H9 (cell line): ENCODE results near the gene F2R. TPM values are rescaled to one million over a fixed set of nuclear protein-coding genes. Genes with fewer than 3 reads are reported as not detected.

ENCODE experiments used
- DNase-seq: peaks from one replicate; pipeline ENCODE4 v3.0.0-alpha.2; 2017
- H2AFZ ChIP-seq: one replicate; pipeline ENCODE4 v1.6.1; 2013; ENCODE audit warnings: mild to moderate bottlenecking, low read length, control low read depth, moderate library complexity
- H2AK5ac ChIP-seq: 2 replicates; pipeline ENCODE4 v1.6.1; 2013; ENCODE audit warnings: low read length, control low read depth, mixed read lengths; ENCODE audit not compliant: insufficient read length
- H2BK120ac ChIP-seq: one replicate; pipeline ENCODE4 v1.6.1; 2013; ENCODE audit warnings: low read depth, mild to moderate bottlenecking, low read length, control low read depth, inconsistent platforms; ENCODE audit not compliant: poor library complexity, severe bottlenecking
- H2BK12ac ChIP-seq: 2 replicates; pipeline ENCODE4 v1.6.1; 2013; ENCODE audit warnings: low read length, control low read depth, mixed read lengths, low read depth; ENCODE audit not compliant: insufficient read length
- H2BK15ac ChIP-seq: 2 replicates; pipeline ENCODE4 v1.6.1; 2013; ENCODE audit warnings: low read depth, low read length, control low read depth
- H2BK20ac ChIP-seq: one replicate; pipeline ENCODE4 v1.6.1; 2013; ENCODE audit warnings: low read depth, mild to moderate bottlenecking, low read length, control low read depth, inconsistent platforms; ENCODE audit not compliant: poor library complexity, severe bottlenecking
- H2BK5ac ChIP-seq: 2 replicates; pipeline ENCODE4 v1.6.1; 2013; ENCODE audit warnings: low read length, control low read depth, mixed read lengths; ENCODE audit not compliant: insufficient read length
- H3K14ac ChIP-seq: 2 replicates; pipeline ENCODE4 v1.6.1; 2013; ENCODE audit warnings: low read length, control low read depth; ENCODE audit not compliant: insufficient read depth
- H3K18ac ChIP-seq: 2 replicates; pipeline ENCODE4 v1.6.1; 2013; ENCODE audit warnings: low read depth, mild to moderate bottlenecking, mixed read lengths, low read length, control low read depth; ENCODE audit not compliant: insufficient read length
- H3K23ac ChIP-seq: 2 replicates; pipeline ENCODE4 v1.6.1; 2013; ENCODE audit warnings: low read length, control low read depth, mixed read lengths, low read depth; ENCODE audit not compliant: insufficient read length
- H3K23me2 ChIP-seq: 2 replicates; pipeline ENCODE4 v1.6.1; 2013; ENCODE audit warnings: low read depth, mild to moderate bottlenecking, mixed read lengths, low read length, control low read depth; ENCODE audit not compliant: insufficient read length, poor library complexity, severe bottlenecking
- H3K27ac ChIP-seq: 2 replicates; pipeline ENCODE4 v1.5.1; 2013; ENCODE audit warnings: low read length, control low read depth, mixed read lengths, low read depth; ENCODE audit not compliant: insufficient read length
- H3K27me3 ChIP-seq: 2 replicates; pipeline ENCODE4 v1.6.1; 2013; ENCODE audit warnings: low read length, control low read depth, inconsistent platforms; ENCODE audit not compliant: insufficient read depth
- H3K4ac ChIP-seq: 2 replicates; pipeline ENCODE4 v1.6.1; 2013; ENCODE audit warnings: low read depth, mild to moderate bottlenecking, control low read depth, inconsistent platforms, low read length, moderate library complexity
- H3K4me1 ChIP-seq: 2 replicates; pipeline ENCODE4 v1.6.1; 2013; ENCODE audit warnings: low read length, control low read depth, inconsistent platforms; ENCODE audit not compliant: insufficient read depth
- H3K4me2 ChIP-seq: 2 replicates; pipeline ENCODE4 v1.6.1; 2013; ENCODE audit warnings: low read length, control low read depth, mixed read lengths; ENCODE audit not compliant: insufficient read length, insufficient read depth
- H3K56ac ChIP-seq: 2 replicates; pipeline ENCODE4 v1.6.1; 2013; ENCODE audit warnings: low read depth, mild to moderate bottlenecking, mixed read lengths, low read length, control low read depth; ENCODE audit not compliant: insufficient read length
- H3K79me1 ChIP-seq: 2 replicates; pipeline ENCODE4 v1.6.1; 2013; ENCODE audit warnings: low read depth, mild to moderate bottlenecking, moderate library complexity, low read length, control low read depth, inconsistent platforms; ENCODE audit not compliant: insufficient read depth, poor library complexity, severe bottlenecking
- H3K79me2 ChIP-seq: 2 replicates; pipeline ENCODE4 v1.6.1; 2013; ENCODE audit warnings: low read length, control low read depth, inconsistent platforms; ENCODE audit not compliant: insufficient read depth
- H3K9ac ChIP-seq: 2 replicates; pipeline ENCODE4 v1.6.1; 2013; ENCODE audit warnings: low read length, control low read depth, mixed read lengths; ENCODE audit not compliant: insufficient read length; ENCODE audit errors: extremely low read depth
- H3K9me3 ChIP-seq: one replicate; pipeline ENCODE4 v1.6.1; 2013; ENCODE audit warnings: low read depth, low read length, inconsistent platforms; ENCODE audit not compliant: control insufficient read depth
- H3T11ph ChIP-seq: one replicate; pipeline ENCODE4 v1.6.1; 2013; ENCODE audit warnings: mild to moderate bottlenecking, low read length, control low read depth, inconsistent platforms
- H4K20me1 ChIP-seq: one replicate; pipeline ENCODE4 v1.6.1; 2013; ENCODE audit not compliant: control insufficient read depth, insufficient read length, insufficient read depth
- H4K5ac ChIP-seq: 2 replicates; pipeline ENCODE4 v1.6.1; 2013; ENCODE audit warnings: low read depth, mild to moderate bottlenecking, mixed read lengths, low read length, control low read depth; ENCODE audit not compliant: insufficient read length
- H4K8ac ChIP-seq: replicated peaks from 2 replicates; pipeline ENCODE4 v1.6.1; 2013; ENCODE audit warnings: low read length, control low read depth, mixed read lengths, low read depth; ENCODE audit not compliant: insufficient read length
- H4K91ac ChIP-seq: 2 replicates; pipeline ENCODE4 v1.6.1; 2013; ENCODE audit warnings: low read depth, mild to moderate bottlenecking, moderate library complexity, mixed read lengths, low read length, control low read depth; ENCODE audit not compliant: insufficient read length
- H3K27ac Mint-ChIP-seq, 3 experiments: 2 replicates in 2 of 3; 3 replicates in 1 of 3; pipeline ENCODE4 v1.8.0; 2020 to 2021; ENCODE audit warnings: mixed read lengths in 3 of 3, mild to moderate bottlenecking in 1 of 3, moderate library complexity in 1 of 3
- H3K27me3 Mint-ChIP-seq: 2 replicates; pipeline ENCODE4 v1.8.0; 2021; ENCODE audit warnings: low read depth, mild to moderate bottlenecking, moderate library complexity, mixed read lengths
- H3K36me3 Mint-ChIP-seq, 3 experiments: 2 replicates in 2 of 3; 3 replicates in 1 of 3; pipeline ENCODE4 v1.8.0; 2020 to 2021; ENCODE audit warnings: low read depth in 3 of 3, mixed read lengths in 3 of 3; ENCODE audit not compliant: insufficient read depth in 1 of 3
- H3K4me1 Mint-ChIP-seq, 2 experiments: 2 replicates each; pipeline ENCODE4 v1.8.0; 2020; ENCODE audit warnings: mixed read lengths in 2 of 2
- H3K4me3 Mint-ChIP-seq, 2 experiments: 2 replicates in 1 of 2; 3 replicates in 1 of 2; pipeline ENCODE4 v1.8.0; 2020 to 2021; ENCODE audit warnings: mild to moderate bottlenecking in 2 of 2, mixed read lengths in 2 of 2, moderate library complexity in 1 of 2
- H3K9me3 Mint-ChIP-seq, 2 experiments: 2 replicates in 1 of 2; 3 replicates in 1 of 2; pipeline ENCODE4 v1.8.0; 2020; ENCODE audit warnings: mild to moderate bottlenecking in 2 of 2, mixed read lengths in 2 of 2, moderate library complexity in 1 of 2
- CTCF ChIP-seq: fragments of 200-600 bp; sonication (generic); conservative IDR thresholded peaks from 3 replicates; pipeline ENCODE4 v1.8.0; 2021; ENCODE audit warnings: antibody characterized with exemption, mild to moderate bottlenecking
- WGBS: extraction: QIAGEN DNeasy Blood & Tissue Kit; methylation state at CpG from one replicate; pipeline ENCODE4 v1.1.7; 2013; ENCODE audit warnings: missing lambda C conversion rate, low lambda C conversion rate, mixed read lengths; ENCODE audit not compliant: insufficient read length; ENCODE audit errors: extremely low coverage; 5-methylcytosine and 5-hydroxymethylcytosine counted together
- total RNA-seq: library from RNA; stranded (reverse); gene quantifications from 2 replicates; pipeline ENCODE4 v1.2.1, GENCODE V29; 2021

The F2R gene
- total RNA-seq, 1 experiment from 2014 or later, result 14.8 TPM

- Histone ChIP-seq H4K5ac (no peak overlapping the region), H3K9ac (no peak overlapping the region), H3K56ac (no peak overlapping the region), H3K4me1 (peaks cover 4% of the 10 kb centered on the region; the same call in 1 of the 2 replicates), H3K4ac (no peak overlapping the region), H2BK20ac (no peak overlapping the region), H3K18ac (no peak overlapping the region), H3K9me3 (no peaks in the 10 kb centered on the region), H2AK5ac (no peak overlapping the region), H2AFZ (no peak overlapping the region), H3T11ph (no peak overlapping the region), H3K23me2 (no peaks in the 10 kb centered on the region), H2BK12ac (no peak overlapping the region), H3K79me1 (no peaks in the 10 kb centered on the region), H3K27ac (no peak overlapping the region), H4K20me1 (no peaks in the 10 kb centered on the region), H2BK15ac (no peak overlapping the region), H4K8ac (no peak overlapping the region), H3K4me2 (no peak overlapping the region), H4K91ac (no peak overlapping the region), H3K27me3 (no peaks in the 10 kb centered on the region), H2BK5ac (no peak overlapping the region), H3K14ac (no peak overlapping the region), H3K79me2 (0 out of 2 replicates have a peak, but pooled peaks cover under 1% of the 10 kb centered on the region), H3K23ac (no peak overlapping the region), H2BK120ac (no peak overlapping the region)
- no CpG with 5 or more reads among the region's 4 CpGs for WGBS
- Mint-ChIP-seq H3K4me1 (peaks cover 4 to 5% of the 10 kb centered on the region in 2 experiments; a peak in 1 of 4 replicates), H3K4me3 (no peak overlapping the region), H3K27ac (peak overlapping the region in 1 of 3 experiments; percentile 45; a peak in 1 of 7 replicates), H3K27me3 (no peaks in the 10 kb centered on the region), H3K36me3 (peaks cover 10 to 11% (median 11%) of the 10 kb centered on the region in 3 experiments; a peak in 5 of 7 replicates), H3K9me3 (no peaks in the 10 kb centered on the region)
- no peak for TF ChIP-seq CTCF
- no peak for DNase-seq
These were observed 20.0 kb downstream of the F2R start for GRCh38 chr5:76735762-76736545.
